GM23338 (cell line): Measurements from ENCODE around the gene WIPF3. TPM values are rescaled to one million over a fixed set of nuclear protein-coding genes. Genes with fewer than 3 reads are reported as not detected.

ENCODE experiments used
- ATAC-seq: fragments of 200-7000 bp; cut with Tn5 transposase; 3 replicates; pipeline ENCODE4 v1.9.1; 2020
- DNase-seq: peaks from one replicate; pipeline ENCODE4 v3.0.0-alpha.2; 2015; ENCODE audit warnings: low spot score
- H2AFZ ChIP-seq: fragments of 200-600 bp; sonication (generic); 2 replicates; pipeline ENCODE4 v1.8.0; 2016; ENCODE audit warnings: antibody characterized with exemption, mild to moderate bottlenecking, moderate library complexity
- H3F3A ChIP-seq: fragments of 200-600 bp; sonication (generic); replicated peaks from 2 replicates; pipeline ENCODE4 v1.8.0; 2017; ENCODE audit warnings: antibody characterized with exemption, mixed run types, low read depth
- H3K27ac ChIP-seq: fragments of 200-600 bp; sonication (generic); 2 replicates; pipeline ENCODE4 v1.6.1; 2016; ENCODE audit warnings: low read depth
- H3K27me3 ChIP-seq: fragments of 200-600 bp; sonication (generic); 2 replicates; pipeline ENCODE4 v1.8.0; 2016; ENCODE audit warnings: mild to moderate bottlenecking, mixed run types, moderate library complexity; ENCODE audit not compliant: insufficient read depth
- H3K36me3 ChIP-seq: fragments of 200-600 bp; sonication (generic); 2 replicates; pipeline ENCODE4 v1.8.0; 2016; ENCODE audit warnings: mild to moderate bottlenecking; ENCODE audit not compliant: insufficient read depth
- H3K4me1 ChIP-seq: fragments of 200-600 bp; sonication (generic); 2 replicates; pipeline ENCODE4 v1.8.0; 2016; ENCODE audit warnings: mild to moderate bottlenecking, moderate library complexity; ENCODE audit not compliant: insufficient read depth
- H3K4me2 ChIP-seq: fragments of 200-600 bp; sonication (generic); 2 replicates; pipeline ENCODE4 v1.7.1; 2017; ENCODE audit warnings: mixed run types
- H3K4me3 ChIP-seq: fragments of 200-600 bp; sonication (generic); 2 replicates; pipeline ENCODE4 v1.6.1; 2016; ENCODE audit warnings: mixed run types
- H3K79me2 ChIP-seq: fragments of 200-600 bp; sonication (generic); replicated peaks from 2 replicates; pipeline ENCODE4 v1.8.0; 2017; ENCODE audit warnings: mild to moderate bottlenecking; ENCODE audit not compliant: insufficient read depth
- H3K9me2 ChIP-seq: fragments of 200-600 bp; sonication (generic); 2 replicates; pipeline ENCODE4 v1.8.0; 2017; ENCODE audit not compliant: insufficient read depth
- H4K20me1 ChIP-seq: fragments of 200-600 bp; sonication (generic); replicated peaks from 2 replicates; pipeline ENCODE4 v1.8.0; 2017; ENCODE audit warnings: mild to moderate bottlenecking; ENCODE audit not compliant: insufficient read depth
- H3K27ac Mint-ChIP-seq: 2 replicates; pipeline ENCODE4 v1.8.0; 2020; ENCODE audit warnings: inconsistent platforms, mild to moderate bottlenecking, moderate library complexity, mixed read lengths
- H3K27me3 Mint-ChIP-seq: 3 replicates; pipeline ENCODE4 v1.8.0; 2022; ENCODE audit warnings: low read depth, mild to moderate bottlenecking, moderate library complexity, mixed read lengths, inconsistent platforms; ENCODE audit not compliant: insufficient read depth, poor library complexity
- H3K36me3 Mint-ChIP-seq: 3 replicates; pipeline ENCODE4 v1.8.0; 2021; ENCODE audit warnings: low read depth, mild to moderate bottlenecking, inconsistent platforms, moderate library complexity, mixed read lengths
- H3K4me1 Mint-ChIP-seq: 3 replicates; pipeline ENCODE4 v1.8.0; 2020; ENCODE audit warnings: mild to moderate bottlenecking, inconsistent platforms, mixed read lengths
- H3K4me3 Mint-ChIP-seq: 3 replicates; pipeline ENCODE4 v1.8.0; 2021; ENCODE audit warnings: moderate library complexity, mild to moderate bottlenecking, inconsistent platforms, mixed read lengths
- H3K9me3 Mint-ChIP-seq: 3 replicates; pipeline ENCODE4 v1.8.0; 2020; ENCODE audit warnings: moderate library complexity, mild to moderate bottlenecking, inconsistent platforms, mixed read lengths
- EZH2phosphoT487 ChIP-seq: fragments of 200-600 bp; sonication (generic); IDR thresholded peaks from one replicate; pipeline ENCODE4 v1.8.1; 2018; ENCODE audit warnings: antibody characterized with exemption; ENCODE audit not compliant: unreplicated experiment
- JUNB ChIP-seq: IDR thresholded peaks from one replicate; pipeline ENCODE4 v1.6.1; 2016; ENCODE audit warnings: antibody characterized with exemption; ENCODE audit not compliant: unreplicated experiment
- NANOG ChIP-seq: IDR thresholded peaks from 2 replicates; pipeline ENCODE4 v1.6.1; 2016; ENCODE audit warnings: antibody characterized with exemption, borderline replicate concordance
- ZNF114 ChIP-seq: fragments of 250-450 bp; sonication (Bioruptor Pico); IDR thresholded peaks from 2 replicates; pipeline ENCODE4 v1.5.0; 2020; ENCODE audit warnings: mild to moderate bottlenecking, moderate library complexity
- ZNF331 ChIP-seq: fragments of 250-450 bp; sonication (Bioruptor Pico); IDR thresholded peaks from 2 replicates; pipeline ENCODE4 v1.5.0; 2020; ENCODE audit warnings: low read depth, mild to moderate bottlenecking, moderate library complexity
- polyA plus RNA-seq: library from polyadenylated mRNA; unstranded; fragments of >200 nt; fragmentation: Nextera tagmentation; extraction: Ambion mirVana; gene quantifications from 2 replicates; pipeline ENCODE4 v1.2.1, GENCODE V29; 2016
- total RNA-seq: library from RNA; depleted of rRNA; stranded (reverse); fragments of >200 nt; shearing (Covaris generic); gene quantifications from 2 replicates; pipeline ENCODE4 v1.2.3, GENCODE V29; 2014
- TF ChIP-seq, protein P1 (sequence below), 2 experiments: fragments of 200-600 bp in 1 of 2; sonication (generic) in 1 of 2; conservative IDR thresholded peaks; 2 replicates each; pipeline versions ENCODE4 v1.5.1 to v1.6.1; 2016 to 2017; ENCODE audit warnings: antibody characterized with exemption in 2 of 2, low read depth in 2 of 2, mild to moderate bottlenecking in 2 of 2, moderate library complexity in 1 of 2
- TF ChIP-seq, protein P2 (sequence below): IDR thresholded peaks from one replicate; pipeline ENCODE4 v1.6.1; 2018; ENCODE audit warnings: antibody characterized with exemption; ENCODE audit not compliant: unreplicated experiment
- TF ChIP-seq, protein P3 (sequence below): fragments of 250-450 bp; sonication (Bioruptor Pico); IDR thresholded peaks from 2 replicates; pipeline ENCODE4 v1.5.0; 2020; ENCODE audit warnings: mild to moderate bottlenecking, moderate library complexity

The WIPF3 gene
- total and polyA plus RNA-seq, 2 experiments from 2014 or later = 5.7 to 11.4 TPM

DNA sequence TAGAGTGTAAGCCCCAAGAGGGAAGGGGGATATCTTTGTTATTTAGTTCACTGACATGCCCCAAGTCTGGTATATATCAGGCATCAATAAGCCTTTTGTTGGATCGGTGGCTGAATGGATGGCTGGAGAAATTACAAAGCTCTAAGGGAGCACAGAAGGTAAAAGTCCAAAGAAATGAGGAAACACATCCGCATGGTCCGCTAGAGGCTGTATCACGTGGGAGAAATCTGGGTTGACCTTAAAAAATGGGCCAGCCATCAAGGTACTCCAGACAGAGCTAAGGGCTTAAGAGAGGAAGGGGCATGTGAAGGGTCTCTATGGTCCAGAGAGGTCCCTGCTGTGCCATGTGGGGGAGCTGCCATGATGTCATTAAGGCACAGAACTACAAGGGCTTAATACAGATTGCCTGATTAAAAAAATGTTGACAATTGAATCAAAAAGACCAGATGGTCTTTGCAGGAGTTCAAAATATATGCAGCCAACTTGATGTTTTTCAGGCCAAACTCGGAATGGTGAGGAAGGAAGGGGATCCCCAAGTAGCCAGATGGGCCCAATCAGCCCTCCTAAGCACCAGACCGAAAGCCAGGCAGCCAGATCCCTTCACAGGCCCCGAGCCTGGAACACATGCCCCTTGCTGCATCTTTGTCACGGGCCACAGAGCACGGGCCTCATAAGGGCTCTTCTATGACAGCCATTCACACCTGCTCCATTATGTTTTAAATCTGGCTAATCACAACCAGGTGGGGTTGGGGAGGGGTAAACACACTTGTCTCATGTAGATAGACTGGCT lies 151.4 kb downstream of the WIPF3 start:
- Histone ChIP-seq H3K27ac (no peak overlapping the region), H3K36me3 (peaks cover 4% of the 10 kb centered on the region; the same call in 1 of the 2 replicates), H3K9me2 (no peaks in the 10 kb centered on the region), H3K4me3 (no peak overlapping the region), H3F3A (no peaks in the 10 kb centered on the region), H3K4me1 (peaks cover 9% of the 10 kb centered on the region; the same call in 1 of the 2 replicates), H3K27me3 (no peaks in the 10 kb centered on the region), H4K20me1 (peaks cover 11% of the 10 kb centered on the region), H2AFZ (no peak overlapping the region), H3K79me2 (peaks cover 14% of the 10 kb centered on the region), H3K4me2 (no peak overlapping the region)
- ATAC-seq (peak; percentile 71), DNase-seq (no peak)
- Mint-ChIP-seq H3K9me3 (peaks cover 3% of the 10 kb centered on the region; the same call in 2 of the 3 replicates), H3K4me3 (no peak overlapping the region), H3K27ac (no peak overlapping the region), H3K27me3 (no peaks in the 10 kb centered on the region), H3K36me3 (peaks cover 14% of the 10 kb centered on the region), H3K4me1 (peaks cover 23% of the 10 kb centered on the region)
- no peak for TF ChIP-seq ZNF331 (CRISPR knock-in tag)
- TF ChIP-seq, protein P1, sequence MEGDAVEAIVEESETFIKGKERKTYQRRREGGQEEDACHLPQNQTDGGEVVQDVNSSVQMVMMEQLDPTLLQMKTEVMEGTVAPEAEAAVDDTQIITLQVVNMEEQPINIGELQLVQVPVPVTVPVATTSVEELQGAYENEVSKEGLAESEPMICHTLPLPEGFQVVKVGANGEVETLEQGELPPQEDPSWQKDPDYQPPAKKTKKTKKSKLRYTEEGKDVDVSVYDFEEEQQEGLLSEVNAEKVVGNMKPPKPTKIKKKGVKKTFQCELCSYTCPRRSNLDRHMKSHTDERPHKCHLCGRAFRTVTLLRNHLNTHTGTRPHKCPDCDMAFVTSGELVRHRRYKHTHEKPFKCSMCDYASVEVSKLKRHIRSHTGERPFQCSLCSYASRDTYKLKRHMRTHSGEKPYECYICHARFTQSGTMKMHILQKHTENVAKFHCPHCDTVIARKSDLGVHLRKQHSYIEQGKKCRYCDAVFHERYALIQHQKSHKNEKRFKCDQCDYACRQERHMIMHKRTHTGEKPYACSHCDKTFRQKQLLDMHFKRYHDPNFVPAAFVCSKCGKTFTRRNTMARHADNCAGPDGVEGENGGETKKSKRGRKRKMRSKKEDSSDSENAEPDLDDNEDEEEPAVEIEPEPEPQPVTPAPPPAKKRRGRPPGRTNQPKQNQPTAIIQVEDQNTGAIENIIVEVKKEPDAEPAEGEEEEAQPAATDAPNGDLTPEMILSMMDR (conservative IDR thresholded peaks at IDR 0.05; ENCODE audit: low read depth in 2 of 2) = no peak
- no peak for TF ChIP-seq NANOG
- no peak for TF ChIP-seq JUNB
- TF ChIP-seq, protein P2, sequence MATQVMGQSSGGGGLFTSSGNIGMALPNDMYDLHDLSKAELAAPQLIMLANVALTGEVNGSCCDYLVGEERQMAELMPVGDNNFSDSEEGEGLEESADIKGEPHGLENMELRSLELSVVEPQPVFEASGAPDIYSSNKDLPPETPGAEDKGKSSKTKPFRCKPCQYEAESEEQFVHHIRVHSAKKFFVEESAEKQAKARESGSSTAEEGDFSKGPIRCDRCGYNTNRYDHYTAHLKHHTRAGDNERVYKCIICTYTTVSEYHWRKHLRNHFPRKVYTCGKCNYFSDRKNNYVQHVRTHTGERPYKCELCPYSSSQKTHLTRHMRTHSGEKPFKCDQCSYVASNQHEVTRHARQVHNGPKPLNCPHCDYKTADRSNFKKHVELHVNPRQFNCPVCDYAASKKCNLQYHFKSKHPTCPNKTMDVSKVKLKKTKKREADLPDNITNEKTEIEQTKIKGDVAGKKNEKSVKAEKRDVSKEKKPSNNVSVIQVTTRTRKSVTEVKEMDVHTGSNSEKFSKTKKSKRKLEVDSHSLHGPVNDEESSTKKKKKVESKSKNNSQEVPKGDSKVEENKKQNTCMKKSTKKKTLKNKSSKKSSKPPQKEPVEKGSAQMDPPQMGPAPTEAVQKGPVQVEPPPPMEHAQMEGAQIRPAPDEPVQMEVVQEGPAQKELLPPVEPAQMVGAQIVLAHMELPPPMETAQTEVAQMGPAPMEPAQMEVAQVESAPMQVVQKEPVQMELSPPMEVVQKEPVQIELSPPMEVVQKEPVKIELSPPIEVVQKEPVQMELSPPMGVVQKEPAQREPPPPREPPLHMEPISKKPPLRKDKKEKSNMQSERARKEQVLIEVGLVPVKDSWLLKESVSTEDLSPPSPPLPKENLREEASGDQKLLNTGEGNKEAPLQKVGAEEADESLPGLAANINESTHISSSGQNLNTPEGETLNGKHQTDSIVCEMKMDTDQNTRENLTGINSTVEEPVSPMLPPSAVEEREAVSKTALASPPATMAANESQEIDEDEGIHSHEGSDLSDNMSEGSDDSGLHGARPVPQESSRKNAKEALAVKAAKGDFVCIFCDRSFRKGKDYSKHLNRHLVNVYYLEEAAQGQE = no peak
- TF ChIP-seq, protein P3, sequence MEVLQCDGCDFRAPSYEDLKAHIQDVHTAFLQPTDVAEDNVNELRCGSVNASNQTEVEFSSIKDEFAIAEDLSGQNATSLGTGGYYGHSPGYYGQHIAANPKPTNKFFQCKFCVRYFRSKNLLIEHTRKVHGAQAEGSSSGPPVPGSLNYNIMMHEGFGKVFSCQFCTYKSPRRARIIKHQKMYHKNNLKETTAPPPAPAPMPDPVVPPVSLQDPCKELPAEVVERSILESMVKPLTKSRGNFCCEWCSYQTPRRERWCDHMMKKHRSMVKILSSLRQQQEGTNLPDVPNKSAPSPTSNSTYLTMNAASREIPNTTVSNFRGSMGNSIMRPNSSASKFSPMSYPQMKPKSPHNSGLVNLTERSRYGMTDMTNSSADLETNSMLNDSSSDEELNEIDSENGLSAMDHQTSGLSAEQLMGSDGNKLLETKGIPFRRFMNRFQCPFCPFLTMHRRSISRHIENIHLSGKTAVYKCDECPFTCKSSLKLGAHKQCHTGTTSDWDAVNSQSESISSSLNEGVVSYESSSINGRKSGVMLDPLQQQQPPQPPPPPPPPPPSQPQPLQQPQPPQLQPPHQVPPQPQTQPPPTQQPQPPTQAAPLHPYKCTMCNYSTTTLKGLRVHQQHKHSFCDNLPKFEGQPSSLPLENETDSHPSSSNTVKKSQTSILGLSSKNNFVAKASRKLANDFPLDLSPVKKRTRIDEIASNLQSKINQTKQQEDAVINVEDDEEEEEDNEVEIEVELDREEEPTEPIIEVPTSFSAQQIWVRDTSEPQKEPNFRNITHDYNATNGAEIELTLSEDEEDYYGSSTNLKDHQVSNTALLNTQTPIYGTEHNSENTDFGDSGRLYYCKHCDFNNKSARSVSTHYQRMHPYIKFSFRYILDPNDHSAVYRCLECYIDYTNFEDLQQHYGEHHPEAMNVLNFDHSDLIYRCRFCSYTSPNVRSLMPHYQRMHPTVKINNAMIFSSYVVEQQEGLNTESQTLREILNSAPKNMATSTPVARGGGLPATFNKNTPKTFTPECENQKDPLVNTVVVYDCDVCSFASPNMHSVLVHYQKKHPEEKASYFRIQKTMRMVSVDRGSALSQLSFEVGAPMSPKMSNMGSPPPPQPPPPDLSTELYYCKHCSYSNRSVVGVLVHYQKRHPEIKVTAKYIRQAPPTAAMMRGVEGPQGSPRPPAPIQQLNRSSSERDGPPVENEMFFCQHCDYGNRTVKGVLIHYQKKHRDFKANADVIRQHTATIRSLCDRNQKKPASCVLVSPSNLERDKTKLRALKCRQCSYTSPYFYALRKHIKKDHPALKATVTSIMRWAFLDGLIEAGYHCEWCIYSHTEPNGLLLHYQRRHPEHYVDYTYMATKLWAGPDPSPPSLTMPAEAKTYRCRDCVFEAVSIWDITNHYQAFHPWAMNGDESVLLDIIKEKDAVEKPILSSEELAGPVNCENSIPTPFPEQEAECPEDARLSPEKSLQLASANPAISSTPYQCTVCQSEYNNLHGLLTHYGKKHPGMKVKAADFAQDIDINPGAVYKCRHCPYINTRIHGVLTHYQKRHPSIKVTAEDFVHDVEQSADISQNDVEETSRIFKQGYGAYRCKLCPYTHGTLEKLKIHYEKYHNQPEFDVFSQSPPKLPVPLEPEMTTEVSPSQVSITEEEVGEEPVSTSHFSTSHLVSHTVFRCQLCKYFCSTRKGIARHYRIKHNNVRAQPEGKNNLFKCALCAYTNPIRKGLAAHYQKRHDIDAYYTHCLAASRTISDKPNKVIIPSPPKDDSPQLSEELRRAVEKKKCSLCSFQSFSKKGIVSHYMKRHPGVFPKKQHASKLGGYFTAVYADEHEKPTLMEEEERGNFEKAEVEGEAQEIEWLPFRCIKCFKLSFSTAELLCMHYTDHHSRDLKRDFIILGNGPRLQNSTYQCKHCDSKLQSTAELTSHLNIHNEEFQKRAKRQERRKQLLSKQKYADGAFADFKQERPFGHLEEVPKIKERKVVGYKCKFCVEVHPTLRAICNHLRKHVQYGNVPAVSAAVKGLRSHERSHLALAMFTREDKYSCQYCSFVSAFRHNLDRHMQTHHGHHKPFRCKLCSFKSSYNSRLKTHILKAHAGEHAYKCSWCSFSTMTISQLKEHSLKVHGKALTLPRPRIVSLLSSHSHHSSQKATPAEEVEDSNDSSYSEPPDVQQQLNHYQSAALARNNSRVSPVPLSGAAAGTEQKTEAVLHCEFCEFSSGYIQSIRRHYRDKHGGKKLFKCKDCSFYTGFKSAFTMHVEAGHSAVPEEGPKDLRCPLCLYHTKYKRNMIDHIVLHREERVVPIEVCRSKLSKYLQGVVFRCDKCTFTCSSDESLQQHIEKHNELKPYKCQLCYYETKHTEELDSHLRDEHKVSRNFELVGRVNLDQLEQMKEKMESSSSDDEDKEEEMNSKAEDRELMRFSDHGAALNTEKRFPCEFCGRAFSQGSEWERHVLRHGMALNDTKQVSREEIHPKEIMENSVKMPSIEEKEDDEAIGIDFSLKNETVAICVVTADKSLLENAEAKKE (CRISPR knock-in tag) = no peak
- TF ChIP-seq EZH2phosphoT487 = no peak
- no peak for TF ChIP-seq ZNF114 (CRISPR knock-in tag)
